Endothelial cell (in vitro differentiated cells): ENCODE measurements around the gene CCL27. TPM values are rescaled to one million over a fixed set of nuclear protein-coding genes. Genes with fewer than 3 reads are reported as not detected.

Experiments
- DNase-seq: peaks from one replicate; pipeline ENCODE4 v3.0.0; 2021; ENCODE audit warnings: low spot score
- H3K27ac Mint-ChIP-seq: one replicate; pipeline ENCODE4 v1.8.0; 2021; ENCODE audit warnings: mixed read lengths, inconsistent platforms; ENCODE audit not compliant: unreplicated experiment
- H3K27me3 Mint-ChIP-seq: one replicate; pipeline ENCODE4 v1.8.0; 2021; ENCODE audit warnings: mild to moderate bottlenecking, moderate library complexity, mixed read lengths, inconsistent platforms; ENCODE audit not compliant: unreplicated experiment
- H3K36me3 Mint-ChIP-seq: one replicate; pipeline ENCODE4 v1.8.0; 2021; ENCODE audit warnings: mild to moderate bottlenecking, low read depth, mixed read lengths, inconsistent platforms; ENCODE audit not compliant: unreplicated experiment
- H3K4me1 Mint-ChIP-seq: one replicate; pipeline ENCODE4 v1.8.0; 2021; ENCODE audit warnings: mild to moderate bottlenecking, mixed read lengths, inconsistent platforms; ENCODE audit not compliant: unreplicated experiment
- H3K4me3 Mint-ChIP-seq: one replicate; pipeline ENCODE4 v1.8.0; 2021; ENCODE audit warnings: mild to moderate bottlenecking, mixed read lengths, inconsistent platforms; ENCODE audit not compliant: unreplicated experiment
- H3K9me3 Mint-ChIP-seq: one replicate; pipeline ENCODE4 v1.8.0; 2021; ENCODE audit warnings: mixed read lengths, inconsistent platforms; ENCODE audit not compliant: unreplicated experiment
- CTCF ChIP-seq: fragments of 200-600 bp; sonication (generic); IDR thresholded peaks from one replicate; pipeline ENCODE4 v1.5.0; 2021; ENCODE audit warnings: antibody characterized with exemption; ENCODE audit not compliant: unreplicated experiment
- total RNA-seq: library from RNA; stranded (reverse); fragmentation: NEBNext Ultra II Directional; extraction: Animal tissue kit (Norgen Biotek cat#: 25700); gene quantifications from one replicate; pipeline ENCODE4 v1.2.1, GENCODE V29; 2021; ENCODE audit not compliant: unreplicated experiment

The CCL27 gene
- total RNA-seq, 1 donor from 2014 or later: not detected

- DNase-seq: no peak
- peak overlapping the region; percentile 75 for H3K4me3 Mint-ChIP-seq
These were observed 33.0 kb downstream of the CCL27 start for GRCh38 chr9:34629491-34629808.

DNA sequence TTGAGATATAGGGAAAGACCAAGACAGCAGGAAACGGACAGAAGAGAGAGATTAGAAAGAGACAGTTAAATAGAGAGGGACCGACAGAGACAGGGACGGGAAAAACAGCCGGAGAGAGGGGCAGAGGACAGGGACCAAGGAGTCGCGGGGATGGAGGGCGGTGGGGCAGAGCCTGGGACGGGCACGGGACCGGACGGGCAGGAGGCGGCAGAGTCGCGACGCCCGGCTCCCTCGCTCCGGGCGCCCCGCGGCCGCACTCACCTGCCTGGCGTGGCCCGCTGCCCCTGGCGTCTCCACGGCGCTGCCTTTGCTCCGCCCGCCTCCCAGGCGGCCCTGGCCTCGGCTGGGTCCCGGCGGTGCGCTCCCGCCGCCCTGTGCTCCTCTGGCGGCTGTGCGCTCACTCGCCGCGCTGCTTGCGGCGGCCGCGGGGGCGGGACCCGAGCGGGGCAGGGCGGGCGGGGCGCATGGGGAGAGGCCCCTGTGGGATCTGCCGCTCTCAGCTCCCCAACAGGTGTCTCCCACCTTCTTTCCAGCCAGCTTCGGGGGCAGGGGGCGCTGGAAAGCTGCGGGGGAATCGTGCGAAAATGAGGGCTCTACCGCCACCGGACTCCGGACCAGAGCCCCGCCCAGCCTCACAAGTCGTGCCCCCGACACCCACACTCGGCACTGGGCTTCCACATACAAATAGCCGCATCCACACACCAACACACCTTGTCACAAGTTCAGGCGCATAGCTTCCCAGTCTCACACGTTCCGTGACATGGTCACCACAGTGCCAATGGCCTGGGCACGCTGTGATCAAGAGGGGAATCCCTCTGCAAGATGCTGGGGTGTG is 33.6 kb downstream of the CCL27 start, which contains the start of gene ARID3C:
Gene ARID3C, minus strand, starts transcription at position 411 of the 835 bp plus-strand sequence. CDS start 1,052 bp downstream, outside the sequence.
- peaks cover 11% of the 10 kb centered on the region for H3K4me1 Mint-ChIP-seq
- H3K4me3 Mint-ChIP-seq: peak within 1 kb of the TSS; percentile 88
- no peaks in the 10 kb centered on the region for H3K9me3 Mint-ChIP-seq
- H3K27me3 Mint-ChIP-seq: peaks cover 33% of the 10 kb centered on the region
- peaks cover 6% of the 10 kb centered on the region for H3K36me3 Mint-ChIP-seq
- no peak for TF ChIP-seq CTCF
- DNase-seq: peak; percentile 41
- no peak within 1 kb of the TSS for H3K27ac Mint-ChIP-seq

More at GRCh38 chr9:34629491-34629808, 33.0 kb downstream of the CCL27 start:
- Mint-ChIP-seq H3K27me3 (peaks cover 33% of the 10 kb centered on the region), H3K36me3 (peaks cover 7% of the 10 kb centered on the region), H3K4me1 (peaks cover 11% of the 10 kb centered on the region), H3K27ac (no peak overlapping the region), H3K9me3 (no peaks in the 10 kb centered on the region)
- TF ChIP-seq CTCF: no peak

DNA sequence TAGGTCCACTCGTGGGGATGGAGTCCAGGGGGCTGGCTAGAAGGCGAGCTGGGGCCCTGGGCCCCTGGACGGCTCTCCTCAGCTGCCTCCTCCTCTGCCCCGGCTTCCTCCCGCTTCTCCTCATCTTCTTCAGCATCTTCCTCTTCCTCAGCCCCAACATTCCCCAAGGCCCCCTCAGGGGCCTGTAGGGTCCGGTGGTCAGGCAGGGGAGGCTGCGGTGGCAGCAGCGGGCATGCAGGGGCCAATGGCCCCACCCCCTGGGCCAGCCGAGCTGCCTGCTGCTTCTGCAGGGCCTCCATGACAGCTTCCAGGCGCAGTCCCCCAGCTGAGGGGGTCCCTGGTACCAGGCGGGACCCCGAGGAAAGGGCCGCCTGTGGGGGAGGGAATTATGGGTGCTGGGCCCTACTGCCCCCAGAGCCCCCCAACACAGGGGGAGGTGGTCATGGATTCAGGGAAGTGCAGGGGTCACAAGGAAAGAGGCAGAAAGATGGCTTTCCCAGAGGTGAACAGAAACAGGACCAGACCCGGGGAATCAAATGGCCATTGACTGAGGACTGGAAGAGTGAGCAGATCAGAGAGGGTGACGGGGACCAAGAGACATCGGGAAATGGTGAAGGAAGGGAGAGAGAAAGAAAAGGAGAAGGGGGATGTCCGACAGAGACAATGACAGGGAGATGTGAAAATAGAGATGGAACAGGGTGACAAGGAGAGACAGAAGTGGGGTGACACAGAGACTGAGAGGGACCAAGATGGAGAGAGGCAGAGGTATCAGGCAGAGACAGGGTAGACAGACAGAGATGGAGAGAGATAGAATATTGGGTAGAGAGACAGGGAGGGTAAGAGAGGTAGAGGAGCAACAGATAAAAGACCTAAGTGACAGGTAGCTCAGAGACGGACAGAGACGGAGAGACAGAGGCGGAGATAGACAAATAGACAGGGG is 34.5 kb downstream of the CCL27 start:
- Mint-ChIP-seq H3K27ac (no peak overlapping the region), H3K27me3 (peaks cover 35% of the 10 kb centered on the region), H3K4me3 (peak overlapping the region; percentile 88), H3K9me3 (no peaks in the 10 kb centered on the region), H3K36me3 (peaks cover 6% of the 10 kb centered on the region), H3K4me1 (peaks cover 11% of the 10 kb centered on the region)
- no peak for DNase-seq
- no peak for TF ChIP-seq CTCF

- Mint-ChIP-seq H3K4me3 (no peak overlapping the region), H3K27ac (no peak overlapping the region), H3K36me3 (peaks cover 6% of the 10 kb centered on the region), H3K4me1 (peaks cover 16% of the 10 kb centered on the region), H3K9me3 (no peaks in the 10 kb centered on the region), H3K27me3 (peaks cover 37% of the 10 kb centered on the region)
- no peak for TF ChIP-seq CTCF
- DNase-seq: no peak
These were observed 37.3 kb downstream of the CCL27 start for GRCh38 chr9:34625186-34625486.
